ENCODE results near the gene DAGLB.

Gene DAGLB

GRCh38 chr7:6432781-6433180 is 15.0 kb downstream of the DAGLB start:
- Histone ChIP-seq H3K4me1 (ENCODE audit: control insufficient read depth, insufficient read depth, low read length, poor library complexity, severe bottlenecking) (peaks cover 12% of the 10 kb centered on the region), H3K4me3 (ENCODE audit: insufficient read depth, low read depth, low read length, poor library complexity, severe bottlenecking) (no peak overlapping the region), H3K27ac (ENCODE audit: insufficient read depth, low read length, poor library complexity, severe bottlenecking) (no peak overlapping the region), H3K36me3 (ENCODE audit: control insufficient read depth, insufficient read depth, low read length) (peaks cover 6% of the 10 kb centered on the region), H3K9me3 (ENCODE audit: control insufficient read depth, low read length) (no peaks in the 10 kb centered on the region), H3K27me3 (replicated peaks; ENCODE audit: control insufficient read depth, insufficient read depth, low read length, poor library complexity, severe bottlenecking) (no peaks in the 10 kb centered on the region)
- no peak for DNase-seq

DNA sequence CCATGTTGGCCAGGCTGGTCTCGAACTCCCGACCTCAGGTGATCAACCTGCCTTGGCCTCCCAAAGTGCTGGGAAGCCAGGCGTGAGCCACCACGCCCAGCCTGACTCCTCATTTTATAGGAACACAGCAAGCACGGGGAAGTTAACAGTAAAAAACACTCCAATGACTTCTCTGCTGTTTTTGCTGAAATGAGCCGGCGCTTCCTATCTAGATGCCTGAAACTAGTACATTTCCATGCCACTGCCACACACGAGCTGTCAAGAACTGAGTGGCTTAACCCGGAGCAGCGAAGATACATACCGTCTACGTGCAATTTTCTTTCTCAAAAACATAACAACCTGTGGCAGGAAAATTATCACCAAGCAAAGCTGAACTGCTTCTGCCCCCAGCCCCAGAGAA is 16.8 kb downstream of the DAGLB start:
- peaks cover 18% of the 10 kb centered on the region for H3K36me3 ChIP-seq (ENCODE audit: control insufficient read depth, insufficient read depth, low read length)
- H3K27me3 ChIP-seq (replicated peaks; ENCODE audit: control insufficient read depth, insufficient read depth, low read length, poor library complexity, severe bottlenecking): no peaks in the 10 kb centered on the region
- H3K27ac ChIP-seq (ENCODE audit: insufficient read depth, low read length, poor library complexity, severe bottlenecking): no peak overlapping the region
- H3K4me3 ChIP-seq (ENCODE audit: insufficient read depth, low read depth, low read length, poor library complexity, severe bottlenecking): no peak overlapping the region
- DNase-seq: no peak
- no peaks in the 10 kb centered on the region for H3K9me3 ChIP-seq (ENCODE audit: control insufficient read depth, low read length)
- H3K4me1 ChIP-seq (ENCODE audit: control insufficient read depth, insufficient read depth, low read length, poor library complexity, severe bottlenecking): peaks cover 7% of the 10 kb centered on the region

GRCh38 chr7:6430271-6430940 is 17.3 kb downstream of the DAGLB start:
- peaks cover 2% of the 10 kb centered on the region for H3K4me1 ChIP-seq (ENCODE audit: control insufficient read depth, insufficient read depth, low read length, poor library complexity, severe bottlenecking)
- DNase-seq: no peak
- H3K4me3 ChIP-seq (ENCODE audit: insufficient read depth, low read depth, low read length, poor library complexity, severe bottlenecking): no peak overlapping the region
- no peaks in the 10 kb centered on the region for H3K27me3 ChIP-seq (replicated peaks; ENCODE audit: control insufficient read depth, insufficient read depth, low read length, poor library complexity, severe bottlenecking)
- H3K36me3 ChIP-seq (ENCODE audit: control insufficient read depth, insufficient read depth, low read length): peaks cover 21% of the 10 kb centered on the region
- no peak overlapping the region for H3K27ac ChIP-seq (ENCODE audit: insufficient read depth, low read length, poor library complexity, severe bottlenecking)
- H3K9me3 ChIP-seq (ENCODE audit: control insufficient read depth, low read length): no peaks in the 10 kb centered on the region

GRCh38 chr7:6425948-6426347 is 21.8 kb downstream of the DAGLB start:
- H3K4me3 ChIP-seq (ENCODE audit: insufficient read depth, low read depth, low read length, poor library complexity, severe bottlenecking): no peak overlapping the region
- peaks cover 21% of the 10 kb centered on the region for H3K36me3 ChIP-seq (ENCODE audit: control insufficient read depth, insufficient read depth, low read length)
- no peaks in the 10 kb centered on the region for H3K4me1 ChIP-seq (ENCODE audit: control insufficient read depth, insufficient read depth, low read length, poor library complexity, severe bottlenecking)
- DNase-seq: no peak
- H3K27me3 ChIP-seq (replicated peaks; ENCODE audit: control insufficient read depth, insufficient read depth, low read length, poor library complexity, severe bottlenecking): no peaks in the 10 kb centered on the region
- no peak overlapping the region for H3K27ac ChIP-seq (ENCODE audit: insufficient read depth, low read length, poor library complexity, severe bottlenecking)
- H3K9me3 ChIP-seq (ENCODE audit: control insufficient read depth, low read length): no peaks in the 10 kb centered on the region

DNA sequence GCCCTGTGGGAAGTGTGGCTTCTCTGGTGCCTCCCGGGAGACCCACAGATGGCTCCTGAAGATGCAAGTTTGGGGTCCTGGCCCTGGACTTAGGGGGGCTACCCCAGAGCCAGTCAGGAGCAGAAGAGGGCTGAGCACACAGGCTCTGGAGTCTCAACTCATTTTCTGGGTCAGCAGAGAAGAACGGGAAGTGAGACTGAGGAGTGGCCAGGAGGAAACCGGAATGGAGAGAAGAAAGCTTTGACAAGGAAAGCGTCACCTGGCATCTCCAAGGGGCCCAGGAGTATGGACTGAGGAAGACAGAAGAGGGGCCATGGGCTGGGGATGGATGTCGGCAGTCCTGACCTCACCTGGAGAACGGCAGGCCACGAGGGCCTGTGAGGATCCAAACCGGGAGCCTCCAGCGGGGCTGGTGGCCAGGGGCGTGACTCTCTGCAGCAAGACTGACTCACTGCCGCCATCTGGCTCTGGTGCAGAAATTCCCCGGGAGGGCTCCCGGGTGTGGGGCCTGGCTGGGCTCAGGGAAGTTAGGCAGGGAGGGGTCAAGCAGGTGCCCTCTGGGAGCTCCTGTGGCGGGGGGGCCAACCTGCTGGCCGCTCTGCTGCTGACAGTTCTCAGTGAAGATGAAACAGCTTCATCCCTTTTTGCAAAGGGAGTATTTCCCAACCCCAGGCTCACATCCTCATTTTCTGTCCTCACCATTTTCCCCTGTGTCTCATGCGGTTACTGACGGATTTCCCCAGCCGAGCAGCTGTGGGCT is 23.6 kb downstream of the DAGLB start:
- Histone ChIP-seq H3K9me3 (ENCODE audit: control insufficient read depth, low read length) (no peaks in the 10 kb centered on the region), H3K27me3 (replicated peaks; ENCODE audit: control insufficient read depth, insufficient read depth, low read length, poor library complexity, severe bottlenecking) (no peaks in the 10 kb centered on the region), H3K27ac (ENCODE audit: insufficient read depth, low read length, poor library complexity, severe bottlenecking) (no peak overlapping the region), H3K4me1 (ENCODE audit: control insufficient read depth, insufficient read depth, low read length, poor library complexity, severe bottlenecking) (no peaks in the 10 kb centered on the region), H3K4me3 (ENCODE audit: insufficient read depth, low read depth, low read length, poor library complexity, severe bottlenecking) (no peak overlapping the region), H3K36me3 (ENCODE audit: control insufficient read depth, insufficient read depth, low read length) (peaks cover 27% of the 10 kb centered on the region)
- no peak for DNase-seq

DNA sequence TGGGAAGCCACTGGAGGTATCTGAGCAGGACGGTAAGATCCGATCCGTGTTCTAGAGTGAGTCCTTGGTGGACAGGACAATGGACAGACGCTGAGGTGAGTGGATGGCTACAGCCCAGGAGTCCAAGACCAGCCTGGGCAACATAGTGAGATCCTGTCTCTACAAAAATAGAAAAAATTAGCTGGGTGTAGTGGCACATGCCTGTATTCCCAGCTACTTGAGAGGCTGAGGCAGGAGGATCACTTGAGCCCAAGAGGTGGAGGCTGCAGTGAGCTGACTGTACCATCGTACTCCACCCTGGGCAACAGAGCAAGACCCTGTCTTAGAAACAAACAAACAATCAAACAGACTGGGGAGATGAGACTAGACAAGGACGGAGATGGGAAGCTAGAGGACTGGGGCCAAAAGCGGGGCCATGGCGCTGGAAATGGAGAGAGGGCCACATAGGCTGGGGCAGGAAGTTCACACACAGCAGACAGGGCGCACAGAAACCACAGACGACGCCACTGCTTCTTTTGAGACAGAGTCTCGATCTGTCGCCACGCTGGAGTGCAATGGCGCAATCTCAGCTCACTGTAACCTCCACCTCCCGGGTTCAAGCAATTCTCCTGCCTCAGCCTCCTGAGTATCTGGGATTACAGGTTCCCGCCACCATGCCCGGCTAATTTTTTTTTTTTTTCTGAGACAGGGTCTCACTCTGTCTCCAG is 24.7 kb downstream of the DAGLB start:
- Histone ChIP-seq H3K9me3 (ENCODE audit: control insufficient read depth, low read length) (no peaks in the 10 kb centered on the region), H3K4me3 (ENCODE audit: insufficient read depth, low read depth, low read length, poor library complexity, severe bottlenecking) (no peak overlapping the region), H3K27me3 (replicated peaks; ENCODE audit: control insufficient read depth, insufficient read depth, low read length, poor library complexity, severe bottlenecking) (no peaks in the 10 kb centered on the region), H3K4me1 (ENCODE audit: control insufficient read depth, insufficient read depth, low read length, poor library complexity, severe bottlenecking) (no peaks in the 10 kb centered on the region), H3K36me3 (ENCODE audit: control insufficient read depth, insufficient read depth, low read length) (peaks cover 27% of the 10 kb centered on the region), H3K27ac (ENCODE audit: insufficient read depth, low read length, poor library complexity, severe bottlenecking) (no peak overlapping the region)
- DNase-seq: no peak

- H3K27ac ChIP-seq (ENCODE audit: insufficient read depth, low read length, poor library complexity, severe bottlenecking): no peak overlapping the region
- H3K27me3 ChIP-seq (replicated peaks; ENCODE audit: control insufficient read depth, insufficient read depth, low read length, poor library complexity, severe bottlenecking): no peaks in the 10 kb centered on the region
- peaks cover 21% of the 10 kb centered on the region for H3K36me3 ChIP-seq (ENCODE audit: control insufficient read depth, insufficient read depth, low read length)
- no peaks in the 10 kb centered on the region for H3K9me3 ChIP-seq (ENCODE audit: control insufficient read depth, low read length)
- DNase-seq: no peak
- H3K4me3 ChIP-seq (ENCODE audit: insufficient read depth, low read depth, low read length, poor library complexity, severe bottlenecking): no peak overlapping the region
- H3K4me1 ChIP-seq (ENCODE audit: control insufficient read depth, insufficient read depth, low read length, poor library complexity, severe bottlenecking): no peaks in the 10 kb centered on the region
Measured at GRCh38 chr7:6422095-6422494, 25.7 kb downstream of the DAGLB start.

DNA sequence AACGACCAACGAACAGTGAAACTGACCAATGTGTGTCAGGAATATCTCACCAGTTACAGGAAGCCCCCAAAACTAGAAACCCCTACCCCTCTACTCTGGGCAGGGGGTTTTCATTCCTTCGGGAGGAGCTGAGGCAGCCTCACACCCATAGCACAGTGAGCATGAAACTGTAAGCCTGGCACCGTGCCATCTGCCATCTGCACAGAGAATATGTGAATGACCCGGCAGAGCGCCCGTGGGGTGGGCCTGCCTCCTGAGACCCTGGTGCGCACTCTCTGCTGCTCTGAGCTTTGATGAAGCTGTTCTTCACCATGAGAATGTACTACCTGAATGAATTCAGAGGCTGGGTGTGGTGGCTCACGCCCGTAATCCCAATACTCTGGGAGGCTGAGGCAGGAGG is 27.1 kb downstream of the DAGLB start:
- peaks cover 20% of the 10 kb centered on the region for H3K36me3 ChIP-seq (ENCODE audit: control insufficient read depth, insufficient read depth, low read length)
- H3K4me3 ChIP-seq (ENCODE audit: insufficient read depth, low read depth, low read length, poor library complexity, severe bottlenecking): no peak overlapping the region
- H3K4me1 ChIP-seq (ENCODE audit: control insufficient read depth, insufficient read depth, low read length, poor library complexity, severe bottlenecking): no peaks in the 10 kb centered on the region
- no peaks in the 10 kb centered on the region for H3K9me3 ChIP-seq (ENCODE audit: control insufficient read depth, low read length)
- H3K27me3 ChIP-seq (replicated peaks; ENCODE audit: control insufficient read depth, insufficient read depth, low read length, poor library complexity, severe bottlenecking): no peaks in the 10 kb centered on the region
- no peak overlapping the region for H3K27ac ChIP-seq (ENCODE audit: insufficient read depth, low read length, poor library complexity, severe bottlenecking)
- no peak for DNase-seq

GRCh38 chr7:6419310-6419773 is 28.4 kb downstream of the DAGLB start:
- no peaks in the 10 kb centered on the region for H3K4me1 ChIP-seq (ENCODE audit: control insufficient read depth, insufficient read depth, low read length, poor library complexity, severe bottlenecking)
- no peak for DNase-seq
- H3K36me3 ChIP-seq (ENCODE audit: control insufficient read depth, insufficient read depth, low read length): peaks cover 17% of the 10 kb centered on the region
- no peaks in the 10 kb centered on the region for H3K27me3 ChIP-seq (replicated peaks; ENCODE audit: control insufficient read depth, insufficient read depth, low read length, poor library complexity, severe bottlenecking)
- no peak overlapping the region for H3K4me3 ChIP-seq (ENCODE audit: insufficient read depth, low read depth, low read length, poor library complexity, severe bottlenecking)
- H3K9me3 ChIP-seq (ENCODE audit: control insufficient read depth, low read length): no peaks in the 10 kb centered on the region
- no peak overlapping the region for H3K27ac ChIP-seq (ENCODE audit: insufficient read depth, low read length, poor library complexity, severe bottlenecking)

GRCh38 chr7:6417408-6417807 is 30.3 kb downstream of the DAGLB start:
- no peak overlapping the region for H3K4me3 ChIP-seq (ENCODE audit: insufficient read depth, low read depth, low read length, poor library complexity, severe bottlenecking)
- no peaks in the 10 kb centered on the region for H3K4me1 ChIP-seq (ENCODE audit: control insufficient read depth, insufficient read depth, low read length, poor library complexity, severe bottlenecking)
- peaks cover 27% of the 10 kb centered on the region for H3K36me3 ChIP-seq (ENCODE audit: control insufficient read depth, insufficient read depth, low read length)
- H3K27ac ChIP-seq (ENCODE audit: insufficient read depth, low read length, poor library complexity, severe bottlenecking): no peak overlapping the region
- DNase-seq: no peak
- H3K27me3 ChIP-seq (replicated peaks; ENCODE audit: control insufficient read depth, insufficient read depth, low read length, poor library complexity, severe bottlenecking): no peaks in the 10 kb centered on the region
- H3K9me3 ChIP-seq (ENCODE audit: control insufficient read depth, low read length): no peaks in the 10 kb centered on the region

Measured in effector memory CD4-positive, alpha-beta T cell (primary cell).